NCI-H345 treated with DMSO at 0.1 percent for 48 hours (cell line): Measurements from ENCODE around the gene OGDH.

Experiments
- DNase-seq: peaks from one replicate; lab custom pipeline; 2025; ENCODE audit not compliant: unreplicated experiment; lab: John Stamatoyannopoulos, UW

Gene OGDH

DNA sequence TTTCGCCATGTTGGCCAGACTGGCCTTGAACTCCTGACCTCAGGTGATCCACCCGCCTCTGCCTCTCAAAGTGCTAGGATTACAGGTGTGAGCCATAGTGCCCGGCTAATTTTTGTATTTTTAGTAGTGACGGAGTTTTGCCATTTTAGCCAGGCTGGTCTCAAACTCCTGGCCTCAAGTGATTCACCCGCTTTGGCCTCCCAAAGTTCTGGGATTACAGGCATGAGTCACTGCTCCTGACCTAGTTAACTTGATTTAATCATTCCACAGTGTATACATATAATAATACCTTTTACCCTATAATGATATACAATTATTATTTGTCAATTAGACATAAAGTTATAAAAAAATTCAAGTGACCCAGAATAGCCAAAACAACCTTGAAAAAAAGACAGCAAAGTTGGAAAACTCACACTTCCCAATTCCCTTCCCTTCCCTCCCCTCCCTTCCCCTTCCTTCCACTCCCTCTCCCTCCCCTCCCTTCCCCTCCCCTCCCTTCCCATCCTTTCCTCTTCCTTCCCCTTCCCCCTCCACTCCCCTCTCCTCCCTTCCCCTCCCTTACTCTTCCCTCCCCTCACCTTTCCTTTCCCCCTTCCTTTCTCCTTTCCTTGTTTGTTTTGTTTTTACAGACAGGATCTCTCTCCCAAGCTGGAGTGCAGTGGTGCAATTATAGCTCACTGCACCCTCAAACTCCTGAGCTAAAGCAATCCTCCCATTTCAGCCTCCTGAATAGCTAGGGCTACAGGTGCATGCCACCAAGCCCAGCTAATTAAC is 127.5 kb downstream of the OGDH start:
- no peak for DNase-seq

DNA sequence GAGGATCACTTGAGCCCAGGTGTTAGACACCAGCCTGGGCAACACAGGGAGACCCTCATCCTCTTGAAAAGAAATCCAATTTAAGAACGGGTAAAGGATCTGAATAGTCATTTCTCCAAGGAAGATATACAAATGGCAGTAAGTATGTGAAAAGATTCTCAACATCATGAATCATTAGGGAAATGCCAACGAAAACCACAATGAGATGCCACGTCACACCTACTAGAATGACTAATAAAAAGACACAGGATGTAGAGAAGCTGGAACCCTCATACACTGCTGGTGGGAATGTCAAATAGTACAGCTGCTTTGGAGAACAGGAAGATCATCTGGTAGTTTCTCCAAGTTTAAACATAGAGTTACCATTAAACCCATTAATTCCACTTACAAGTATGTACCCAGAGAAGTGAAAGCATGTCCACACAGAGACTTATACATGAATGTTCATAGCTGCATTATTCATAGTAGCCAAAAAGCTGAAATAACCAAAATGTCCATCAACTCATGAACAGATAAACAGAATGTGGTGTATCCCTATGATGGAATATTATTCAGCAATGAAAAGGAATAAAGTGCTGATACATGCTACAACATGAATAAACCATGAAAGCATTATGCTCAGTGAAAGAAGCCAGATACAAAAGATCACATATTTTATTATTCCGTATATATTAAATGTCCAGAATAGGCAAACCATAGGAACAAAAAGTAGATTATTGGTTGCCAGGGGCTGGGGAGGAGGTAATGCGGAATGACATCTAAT is 129.2 kb downstream of the OGDH start:
- no peak for DNase-seq

DNA sequence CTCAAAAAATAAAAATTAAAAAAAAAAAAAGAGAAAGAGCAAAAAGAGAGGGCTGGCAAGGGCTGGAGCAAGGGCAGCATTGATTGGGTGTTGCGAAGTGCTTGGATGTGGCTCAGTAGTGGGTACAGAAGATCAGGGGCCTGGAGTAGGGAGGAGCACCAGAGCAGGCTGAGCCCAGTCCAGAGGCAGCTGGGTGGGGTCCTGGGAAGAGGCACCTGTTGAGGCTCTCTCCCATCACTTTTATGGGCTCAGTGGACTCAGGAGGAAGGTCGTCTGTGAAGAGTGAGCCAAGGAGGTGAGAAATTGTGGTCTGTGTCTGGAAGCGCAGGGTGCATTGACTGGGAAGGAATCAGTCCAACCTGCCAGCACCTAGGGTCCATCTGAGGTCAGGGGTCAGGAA is 130.5 kb downstream of the OGDH start:
- DNase-seq, result no peak

DNA sequence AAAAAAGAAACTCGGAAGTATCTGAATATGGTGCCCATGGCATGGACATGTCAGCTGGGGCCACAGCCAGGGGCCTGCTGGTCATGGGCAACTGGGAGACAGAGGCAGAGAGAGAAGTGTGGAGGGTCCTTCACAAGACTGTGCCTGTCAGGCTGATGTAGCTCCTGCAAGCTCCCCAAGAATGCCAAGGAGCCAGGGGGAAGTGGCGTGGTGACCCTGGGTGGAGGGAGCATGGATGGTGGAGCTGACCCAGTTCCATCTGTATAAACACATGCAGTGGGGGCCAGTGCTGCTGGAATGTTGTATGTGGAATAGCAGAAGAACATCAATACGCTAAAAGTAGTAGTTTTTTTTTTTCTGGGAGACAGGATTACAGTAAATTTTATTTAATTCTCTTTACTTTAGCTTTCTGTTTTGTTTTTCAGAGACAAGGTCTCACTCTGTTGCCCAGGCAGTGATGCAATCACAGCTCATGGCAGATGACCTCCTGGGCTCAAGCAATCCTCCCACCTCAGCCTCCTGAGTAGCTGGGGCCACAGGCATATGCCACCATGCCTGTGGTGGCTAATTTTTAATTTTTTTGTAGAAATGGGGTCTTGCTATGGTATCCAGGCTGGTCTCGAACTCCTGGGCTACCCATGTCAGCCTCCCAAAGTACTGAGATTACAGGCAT is 131.8 kb downstream of the OGDH start:
- DNase-seq, result no peak

DNA sequence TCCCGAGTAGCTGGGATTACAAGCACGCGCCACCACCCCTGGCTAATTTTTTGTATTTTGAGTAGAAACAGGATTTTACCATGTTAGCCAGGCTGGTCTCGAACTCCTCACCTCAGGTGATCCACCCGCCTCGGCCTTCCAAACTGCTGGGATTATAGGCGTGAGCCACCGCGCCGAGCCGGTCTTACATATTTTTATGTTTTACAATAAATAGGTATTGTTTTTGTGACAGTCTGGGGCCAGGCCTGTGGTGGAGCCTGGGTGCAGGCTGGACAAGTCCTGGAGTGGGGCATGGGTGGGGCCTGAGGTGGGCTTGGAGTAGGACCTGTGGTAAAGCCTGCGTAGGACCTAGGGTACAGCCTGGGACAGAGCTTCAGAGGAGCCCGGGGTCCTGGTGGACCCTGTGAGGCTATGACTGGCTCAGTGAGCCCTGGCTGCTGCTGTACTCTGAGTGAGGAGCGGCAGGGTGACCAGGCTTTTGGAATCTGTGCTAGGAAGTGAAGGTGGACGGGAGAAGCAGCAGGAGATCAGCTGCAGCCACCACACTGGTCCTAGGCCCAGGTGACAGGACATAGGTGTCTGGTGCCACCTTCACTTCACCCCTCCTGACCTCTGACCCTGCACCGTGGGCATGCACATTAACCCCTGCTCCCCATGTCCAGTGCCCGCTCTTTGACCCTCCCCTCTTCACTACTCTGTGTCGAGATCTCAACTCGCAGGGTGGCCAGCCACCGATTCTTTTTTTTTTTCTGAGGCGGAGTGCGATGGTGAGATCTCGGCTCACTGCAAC is 132.6 kb downstream of the OGDH start:
- DNase-seq, result no peak

DNA sequence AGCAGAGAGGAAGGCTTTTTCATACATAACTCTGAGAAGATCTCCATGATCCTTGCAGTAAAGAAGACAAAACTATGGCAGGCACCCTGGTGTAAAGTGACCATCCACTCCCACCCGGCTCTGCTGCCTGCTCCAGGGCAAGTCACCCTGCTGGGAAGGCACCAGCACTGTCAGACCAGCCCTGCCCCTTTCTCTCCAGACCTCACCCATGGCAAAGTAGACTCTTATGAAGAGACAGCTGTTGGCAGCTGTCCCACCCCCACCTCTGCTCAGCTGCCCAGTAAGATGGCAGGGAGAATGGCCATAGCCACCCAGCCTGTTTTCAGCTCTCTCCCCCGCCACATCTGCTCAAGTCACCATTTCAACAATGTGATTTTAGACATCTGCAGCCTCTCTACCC is 133.6 kb downstream of the OGDH start:
- no peak for DNase-seq

DNA sequence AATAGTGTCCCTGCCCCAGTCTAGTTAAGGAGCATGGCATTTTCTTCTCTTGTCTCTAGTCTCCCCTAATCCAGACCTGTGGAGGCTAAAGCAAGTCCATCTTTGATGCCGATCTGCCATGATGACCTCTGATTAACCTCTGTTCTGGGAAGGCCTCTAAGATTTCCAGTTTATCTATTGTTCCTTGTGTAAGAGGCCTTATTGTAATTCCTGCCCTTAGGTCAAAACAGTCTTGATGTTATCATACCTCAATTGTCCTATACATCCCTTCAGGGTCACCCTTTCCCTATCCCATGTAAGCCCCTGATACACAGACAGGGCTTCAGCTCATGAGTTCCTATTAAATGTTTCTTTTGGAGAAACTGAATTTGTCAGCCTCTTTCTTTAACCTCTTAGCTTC is 137.3 kb downstream of the OGDH start:
- no peak for DNase-seq

DNA sequence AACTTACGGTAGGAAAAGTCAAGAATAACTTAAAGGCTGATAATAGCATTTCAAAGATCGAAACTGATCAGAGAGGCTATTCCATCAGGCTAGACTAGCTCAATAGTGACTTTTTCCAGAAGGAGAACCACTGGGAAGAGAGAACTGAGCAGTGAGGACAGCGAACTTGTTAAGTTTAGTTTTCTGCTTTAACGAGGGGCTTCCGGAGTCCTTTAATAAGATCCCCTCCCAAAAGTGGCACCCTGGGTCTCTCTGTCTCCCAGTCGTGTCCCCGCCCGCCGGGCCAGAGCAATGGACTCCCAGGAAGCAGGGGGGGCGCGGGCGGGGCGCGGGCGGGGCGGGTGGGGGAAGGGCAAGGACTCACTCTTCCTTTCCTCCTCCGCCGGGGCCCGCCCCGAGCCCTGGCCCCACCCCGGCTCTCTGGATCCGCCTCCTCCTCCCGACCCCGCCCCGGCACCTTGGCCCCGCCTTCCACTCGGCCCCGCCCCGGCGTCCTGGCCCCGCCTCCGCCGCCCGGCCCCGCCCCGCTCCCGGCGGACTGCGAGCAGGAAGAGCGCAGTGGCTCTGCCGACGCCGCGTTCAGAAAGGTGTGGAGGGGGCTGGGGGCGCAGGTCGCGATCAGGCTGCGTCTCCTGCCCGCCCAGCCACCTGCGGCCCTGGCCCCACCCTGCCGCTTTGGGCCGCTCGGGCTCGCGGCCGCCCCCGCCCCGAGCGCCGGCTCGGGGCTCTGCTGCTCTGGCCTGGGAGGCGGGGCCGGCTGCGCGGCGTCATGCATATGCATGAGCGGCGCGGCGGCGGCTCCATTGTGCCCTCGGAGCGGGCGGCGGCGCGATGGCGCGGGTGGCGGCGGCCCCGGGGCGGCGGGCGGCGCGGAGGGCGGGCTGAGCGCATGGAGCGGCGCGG is 141.9 kb downstream of the OGDH start, which contains the start of gene ZMIZ2:
ZMIZ2 (plus strand) TSS at position 803 of the 903 bp plus-strand sequence. CDS start 7,403 bp downstream, outside the sequence.
- DNase-seq, result peak; percentile 65

DNA sequence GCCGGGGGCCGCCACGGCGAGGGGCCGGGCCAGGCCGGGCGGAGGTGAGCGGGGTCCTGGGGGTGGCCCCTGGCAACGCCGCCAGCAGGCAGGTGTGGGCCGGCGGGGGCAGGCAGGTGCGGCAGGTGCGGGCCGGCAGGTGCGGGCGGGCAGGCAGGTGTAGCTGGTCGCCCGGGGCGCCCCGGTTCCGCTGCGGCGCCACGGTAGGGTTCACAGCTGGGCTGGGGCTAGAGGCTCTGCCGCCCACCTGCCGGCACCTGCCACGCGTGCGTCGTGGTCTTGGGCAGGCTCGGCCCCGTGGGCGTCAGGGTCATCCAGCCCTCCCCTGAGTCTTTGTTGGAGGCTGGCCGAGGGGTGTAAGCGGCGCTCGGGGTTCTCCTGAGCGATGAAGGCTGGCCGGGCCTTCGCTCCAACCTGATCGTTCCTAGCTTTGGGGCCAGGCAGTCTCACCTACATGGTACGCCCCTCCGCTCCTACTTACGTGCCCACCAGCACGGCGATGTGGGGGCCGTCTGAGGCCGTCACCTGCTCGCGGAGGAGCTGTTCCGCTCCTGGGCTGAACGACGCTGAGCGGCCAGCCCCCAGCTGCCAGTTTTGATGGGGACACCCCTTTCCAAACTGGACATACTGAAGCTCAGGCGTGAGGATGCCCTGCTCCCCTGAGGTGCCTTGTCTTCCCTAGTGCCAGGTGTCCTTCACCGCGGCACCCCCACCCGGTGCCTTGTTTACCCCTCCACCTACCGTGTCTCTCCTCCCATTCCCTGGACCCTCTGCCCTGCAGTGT is 142.7 kb downstream of the OGDH start:
- DNase-seq, result peak; percentile 25

DNA sequence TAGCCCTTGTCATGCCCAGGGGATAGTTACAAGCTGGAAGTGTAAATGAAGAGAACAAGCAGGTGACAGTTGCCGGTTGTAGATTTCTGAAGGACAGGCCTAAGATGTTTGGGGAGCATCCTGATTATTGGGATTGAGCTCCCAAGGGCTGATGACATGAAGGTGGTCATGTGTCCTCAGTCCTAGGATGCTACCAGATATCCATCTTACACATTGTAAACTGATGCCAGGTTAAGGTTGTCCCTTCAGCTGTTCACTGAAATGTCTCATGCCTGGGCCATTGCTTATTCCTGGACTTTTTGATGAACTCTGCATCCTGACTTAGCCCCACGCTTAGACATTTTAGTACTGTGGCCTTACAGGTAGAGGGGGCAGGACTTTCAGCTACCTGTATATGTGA is 143.6 kb downstream of the OGDH start:
- DNase-seq, result no peak

DNA sequence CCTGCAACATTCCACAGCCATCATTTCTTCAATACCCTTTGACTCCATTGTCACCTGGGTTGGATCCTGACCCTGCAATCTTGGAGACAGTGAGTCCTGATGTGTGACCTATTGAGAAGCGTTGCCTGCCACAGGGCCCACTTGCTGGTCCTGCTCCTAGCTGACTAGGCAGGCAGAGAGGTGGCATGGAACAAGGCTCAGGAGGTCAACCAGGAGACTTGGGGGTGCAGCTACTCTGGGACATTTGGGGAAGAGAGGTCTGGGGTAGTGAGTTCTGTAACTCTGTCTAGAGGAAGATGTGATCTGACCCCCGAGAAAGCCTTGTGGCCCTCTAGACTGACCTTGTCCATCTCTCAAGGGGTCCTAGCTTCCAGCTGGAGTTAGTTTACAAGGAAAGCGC is 144.0 kb downstream of the OGDH start:
- DNase-seq, result no peak

DNA sequence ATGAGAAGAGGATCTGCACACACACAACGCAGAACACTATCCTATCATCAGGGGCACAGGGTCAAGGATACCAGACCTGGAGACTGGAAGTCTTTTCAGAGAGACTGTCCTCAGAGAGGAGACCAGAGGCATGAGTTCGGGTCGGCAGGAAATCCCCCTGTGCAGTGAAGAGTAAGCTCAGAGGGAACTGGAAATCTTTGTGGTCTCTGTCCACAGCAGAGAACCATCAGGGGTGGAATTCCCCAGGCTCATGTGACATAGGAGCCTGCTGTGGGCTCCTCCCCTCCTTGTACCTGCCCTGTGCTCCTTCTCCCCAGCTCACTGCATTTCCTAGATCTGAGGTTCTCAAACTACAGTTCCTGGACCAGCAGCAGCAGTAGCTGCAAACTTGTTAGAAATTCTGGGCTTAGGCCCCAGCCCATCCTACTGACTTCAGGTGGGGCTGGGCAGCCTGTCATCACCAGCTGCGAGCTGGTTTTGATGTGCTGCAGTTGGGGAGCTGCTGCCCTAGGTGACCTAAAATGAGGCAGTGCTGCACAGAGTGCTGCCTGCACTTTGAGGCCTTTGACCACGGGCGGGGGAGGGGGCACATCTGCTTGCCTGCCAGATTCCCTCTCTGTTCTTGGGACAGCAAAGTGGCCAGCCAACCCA is 144.6 kb downstream of the OGDH start:
- no peak for DNase-seq

DNA sequence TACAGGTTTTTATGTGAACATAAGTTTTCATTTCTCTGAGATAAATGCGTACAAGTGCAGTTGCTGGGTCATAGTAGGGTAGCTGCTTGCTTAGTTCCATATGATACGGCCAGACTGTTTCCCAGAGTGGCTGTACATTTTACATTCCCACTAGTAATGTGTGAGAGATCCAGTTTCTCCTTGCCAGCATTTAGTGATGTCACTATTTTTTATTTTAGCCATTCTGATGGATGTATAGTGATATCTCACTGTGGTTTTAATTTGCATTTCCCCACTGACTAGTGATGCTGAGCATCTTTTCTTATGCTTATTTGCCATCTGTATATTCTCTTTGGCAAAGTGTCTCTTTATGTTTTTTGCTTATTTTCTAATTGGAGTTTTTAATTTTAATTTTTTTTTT is 146.4 kb downstream of the OGDH start:
- no peak for DNase-seq

DNA sequence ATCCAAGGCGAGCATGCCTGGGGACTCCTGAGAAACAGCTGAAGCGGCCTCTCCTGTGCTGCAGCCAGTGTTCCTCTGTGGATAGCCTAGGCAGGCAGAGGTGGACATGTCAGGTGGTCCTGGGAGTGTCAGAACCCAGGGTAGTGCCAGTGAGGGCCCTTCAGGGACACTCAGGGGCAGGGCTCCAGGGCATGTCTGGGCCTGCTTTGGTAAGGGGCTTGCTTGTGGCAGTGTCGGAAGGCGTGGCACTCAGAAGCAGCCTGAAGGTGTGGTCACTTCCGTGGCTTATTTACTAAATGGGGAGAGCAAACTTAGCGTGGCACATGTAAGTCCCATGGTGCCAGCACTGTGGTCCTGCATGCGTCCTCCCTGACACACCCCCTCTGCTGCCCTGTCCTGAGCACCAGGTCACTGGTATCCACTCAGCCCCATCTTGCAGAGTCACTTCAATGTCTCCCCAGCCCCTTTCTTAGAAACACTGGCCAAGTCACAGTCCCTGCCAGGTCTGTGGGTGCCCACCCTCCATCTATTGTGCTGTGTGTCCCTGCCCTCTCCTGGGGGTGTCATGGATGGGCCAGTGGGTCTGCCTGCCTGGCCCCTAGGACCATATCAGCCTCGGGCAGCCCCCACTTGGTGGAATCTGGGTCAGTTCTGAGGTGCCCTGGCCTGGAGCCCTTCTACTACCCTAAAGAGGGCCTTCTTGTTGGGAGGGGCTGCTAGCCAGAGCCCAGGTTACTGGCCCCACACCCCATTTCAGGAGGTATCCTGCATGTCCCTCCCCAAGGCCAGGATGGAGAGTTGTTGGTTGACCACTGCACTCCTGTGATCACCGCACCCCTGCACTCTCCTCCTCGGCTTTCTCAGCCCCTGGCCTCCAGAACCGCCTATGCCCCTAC is 148.6 kb downstream of the OGDH start:
- no peak for DNase-seq

DNA sequence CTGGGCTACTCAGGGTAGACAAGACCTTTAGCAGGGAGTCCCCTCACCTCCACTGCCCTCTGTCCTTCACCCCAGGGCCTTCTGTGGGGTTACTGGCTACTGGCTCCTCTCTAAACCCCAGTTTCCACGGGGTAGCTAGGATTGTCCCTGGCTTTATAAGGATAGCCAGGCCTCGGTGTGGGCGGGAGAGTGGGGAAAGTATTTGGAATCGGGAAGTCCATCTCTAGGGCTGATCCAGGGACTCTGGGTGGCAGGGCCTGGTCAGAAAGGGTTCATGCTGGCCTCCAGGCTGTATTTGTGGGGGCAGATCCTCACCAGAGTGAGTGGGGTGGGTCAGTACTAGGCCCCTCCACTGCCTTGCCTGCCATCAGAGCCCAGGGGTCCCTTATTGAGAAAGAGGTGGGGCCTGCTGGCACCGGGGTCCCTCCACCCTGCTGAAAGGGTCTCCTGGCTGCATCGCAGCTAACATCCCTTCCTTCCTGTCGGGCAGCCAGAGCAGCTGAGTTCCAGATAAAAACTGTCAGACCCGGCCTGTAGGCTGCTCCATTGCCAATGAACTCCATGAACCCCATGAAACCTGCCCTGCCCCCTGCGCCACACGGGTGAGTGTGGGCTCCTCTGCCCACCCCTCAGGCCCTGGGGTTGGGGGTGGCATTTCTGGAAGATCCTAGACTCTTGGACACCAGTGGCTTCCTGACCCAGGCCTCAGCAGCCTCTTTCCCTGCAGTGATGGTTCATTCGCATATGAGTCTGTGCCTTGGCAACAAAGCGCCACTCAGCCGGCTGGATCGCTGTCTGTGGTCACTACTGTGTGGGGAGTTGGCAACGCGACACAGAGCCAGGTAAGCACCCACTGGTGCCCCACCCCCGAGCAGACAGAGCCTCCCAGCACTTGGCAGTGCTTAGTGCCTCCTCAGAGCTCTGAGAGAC is 149.5 kb downstream of the OGDH start:
- no peak for DNase-seq

DNA sequence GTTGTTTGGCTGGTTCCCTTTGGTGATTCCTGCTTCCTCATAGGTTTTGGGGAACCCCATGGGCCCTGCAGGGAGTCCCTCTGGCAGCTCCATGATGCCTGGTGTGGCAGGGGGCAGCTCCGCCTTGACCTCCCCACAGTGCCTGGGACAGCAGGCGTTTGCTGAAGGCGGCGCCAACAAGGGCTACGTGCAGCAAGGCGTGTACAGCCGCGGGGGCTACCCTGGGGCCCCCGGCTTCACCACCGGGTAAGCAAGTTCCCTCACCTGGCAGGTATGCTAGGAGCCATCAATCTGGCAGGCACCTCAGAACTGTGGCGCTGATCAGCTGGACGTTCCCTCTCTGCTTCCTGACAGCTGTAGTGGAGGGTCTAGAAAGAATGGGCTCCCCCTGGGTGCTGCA is 150.5 kb downstream of the OGDH start:
- no peak for DNase-seq

DNA sequence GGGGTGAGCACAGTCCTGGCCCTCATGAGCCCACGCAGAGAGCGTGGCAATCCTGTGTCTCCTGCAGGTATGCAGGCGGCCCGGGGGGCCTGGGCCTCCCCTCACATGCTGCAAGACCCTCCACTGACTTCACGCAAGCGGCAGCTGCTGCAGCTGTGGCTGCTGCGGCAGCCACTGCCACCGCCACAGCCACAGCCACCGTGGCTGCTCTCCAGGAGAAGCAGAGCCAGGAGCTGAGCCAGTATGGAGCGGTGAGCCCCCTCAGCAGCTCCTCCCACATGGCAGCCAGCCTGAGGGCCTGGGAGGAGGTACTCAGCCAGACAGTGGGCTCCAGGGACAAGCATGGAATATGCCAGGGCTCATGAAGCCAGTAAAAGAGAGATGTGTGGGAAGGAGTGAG is 150.9 kb downstream of the OGDH start:
- DNase-seq, result no peak
